ENCODE measurements around the gene MIGA2. TPM values are rescaled to one million over a fixed set of nuclear protein-coding genes. Genes with fewer than 3 reads are reported as not detected.
A peak's percentile ranks its signal among the peaks of the same experiment; 100 is the strongest.

Gene MIGA2
- total RNA-seq, 1 experiment from 2014 or later: 23.7 TPM

DNA sequence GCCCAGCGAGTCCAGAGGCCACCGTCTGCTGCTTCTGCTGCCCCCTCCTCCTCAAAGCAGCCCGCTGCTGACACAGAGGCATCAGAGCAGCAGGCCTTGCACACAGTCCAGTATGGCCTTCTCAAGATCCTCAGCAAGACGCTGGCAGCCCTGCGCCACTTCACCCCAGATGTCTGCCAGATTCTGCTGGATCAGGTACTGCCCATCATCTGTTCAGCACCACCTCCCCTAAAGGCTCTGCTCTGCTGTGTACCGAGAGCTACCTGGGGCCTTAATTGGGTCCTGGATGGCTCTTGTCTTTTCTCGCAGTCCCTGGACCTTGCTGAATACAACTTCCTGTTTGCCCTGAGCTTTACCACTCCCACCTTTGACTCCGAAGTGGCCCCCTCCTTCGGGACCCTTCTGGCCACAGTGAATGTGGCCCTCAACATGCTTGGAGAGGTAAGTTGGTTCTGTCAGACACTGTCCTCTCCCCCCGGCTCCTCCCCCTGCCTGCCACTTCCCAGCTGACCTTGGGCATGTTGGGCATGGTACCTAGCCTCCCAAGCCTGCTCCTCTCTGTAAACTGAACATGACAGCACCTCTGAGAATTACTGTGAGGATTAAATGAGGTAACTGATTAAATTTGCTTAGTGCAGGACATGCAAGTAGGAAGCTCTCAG is 31.0 kb upstream of the MIGA2 start:
- Histone ChIP-seq H4K20me1 (ENCODE audit: insufficient read depth) (no peaks in the 10 kb centered on the region), H3K9me2 (ENCODE audit: insufficient read depth) (no peaks in the 10 kb centered on the region), H3K4me3 (replicated peaks in 1 of 2; ENCODE audit: low read depth in 1 of 2, low read length in 2 of 2) (no peak overlapping the region), H3K79me2 (ENCODE audit: insufficient read depth, low read length) (no peaks in the 10 kb centered on the region), H3K36me3 (ENCODE audit: control insufficient read depth in 1 of 2, insufficient read depth in 2 of 2, low read length in 2 of 2) (peaks cover 22 to 43% of the 10 kb centered on the region in 2 experiments; a peak in 3 of 4 replicates), H3K9me3 (ENCODE audit: control insufficient read depth in 1 of 2, insufficient read depth in 1 of 2, low read depth in 1 of 2, low read length in 2 of 2) (no peaks in the 10 kb centered on the region), H3K4me1 (ENCODE audit: control insufficient read depth in 1 of 2, insufficient read depth in 2 of 2, low read length in 2 of 2) (no peaks in the 10 kb centered on the region), H3K9ac (ENCODE audit: low read length) (no peak overlapping the region), H3K27me3 (ENCODE audit: insufficient read depth, low read length) (no peaks in the 10 kb centered on the region), H3K27ac (ENCODE audit: low read depth, low read length) (no peak overlapping the region), H2AFZ (ENCODE audit: low read depth, low read length, poor library complexity, severe bottlenecking) (no peak overlapping the region), H3K4me2 (ENCODE audit: low read length) (no peak overlapping the region)
- CTCF ChIA-PET: interaction anchor here (0.5 to 1.0 kb wide), 4 partner anchors 16 to 904 kb away, joined by 3 read pairs; no protein-coding TSS in a partner anchor
- RAD21 ChIA-PET (ENCODE audit: low non-redundant PET in 1 of 2, low total read pairs in 2 of 2, uncharacterized antibody in 2 of 2, unreplicated experiment in 2 of 2): no interaction called here
- intact Hi-C loops (cut with micrococcal nuclease): no loop called here
- TF ChIP-seq SIN3A (IDR thresholded peaks at IDR 0.05; ENCODE audit: low read depth) (0 out of 2 replicates have a peak, but pooled peaks have one; percentile 40), EGR1 (IDR thresholded peaks at IDR 0.05; ENCODE audit: low read depth) (no peak), POLR2AphosphoS5 (IDR thresholded peaks at IDR 0.05; ENCODE audit: low read depth, low read length) (0 out of 2 replicates have a peak, but pooled peaks have one; percentile 22)
- ATAC-seq (no peak), DNase-seq (ENCODE audit: low read depth, low spot score) (no peak)
- TSS peak; percentile 11 for BruUV-seq (replicated peaks)
- POLR2A ChIA-PET: no interaction called here

DNA sequence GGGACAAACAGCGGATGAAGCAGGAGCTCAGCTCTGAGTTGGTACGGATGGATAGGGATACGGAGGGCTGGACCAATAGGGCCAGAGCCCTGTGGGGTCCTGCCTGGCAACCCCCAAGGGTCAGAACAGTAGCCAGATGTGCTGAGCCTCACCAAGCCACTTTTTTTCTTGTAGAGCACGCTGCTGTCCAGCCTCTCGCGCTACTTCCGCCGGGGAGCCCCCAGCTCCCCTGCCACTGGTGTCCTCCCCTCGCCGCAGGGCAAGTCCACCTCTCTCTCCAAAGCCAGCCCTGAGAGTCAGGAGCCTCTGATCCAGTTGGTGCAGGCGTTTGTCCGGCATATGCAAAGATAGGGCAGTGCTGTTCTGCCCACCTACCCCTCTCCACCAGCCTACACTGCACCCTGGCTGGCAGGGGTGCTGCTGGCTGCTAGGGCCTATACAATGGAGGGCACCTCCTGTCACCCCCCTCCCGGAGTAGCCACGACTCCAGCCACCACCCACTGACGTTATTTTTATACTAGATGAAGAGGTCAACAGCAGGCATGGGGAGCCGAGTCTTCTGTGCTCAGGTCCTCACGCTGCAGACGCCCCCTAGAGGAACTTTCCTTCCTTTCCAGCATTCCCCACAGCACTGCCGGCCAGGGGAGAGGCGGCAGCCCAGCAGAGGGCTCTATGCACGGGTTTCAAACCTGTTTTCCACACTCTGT is 29.9 kb upstream of the MIGA2 start:
- DNase-seq (ENCODE audit: low read depth, low spot score) (peak; percentile 44), ATAC-seq (peak; percentile 87)
- Histone ChIP-seq H3K27ac (ENCODE audit: low read depth, low read length) (peak overlapping the region; percentile 50), H3K4me3 (replicated peaks in 1 of 2; ENCODE audit: low read depth in 1 of 2, low read length in 2 of 2) (no peak overlapping the region), H3K4me2 (ENCODE audit: low read length) (no peak overlapping the region), H4K20me1 (ENCODE audit: insufficient read depth) (no peaks in the 10 kb centered on the region), H3K4me1 (ENCODE audit: control insufficient read depth in 1 of 2, insufficient read depth in 2 of 2, low read length in 2 of 2) (no peaks in the 10 kb centered on the region), H2AFZ (ENCODE audit: low read depth, low read length, poor library complexity, severe bottlenecking) (no peak overlapping the region), H3K9ac (ENCODE audit: low read length) (no peak overlapping the region), H3K9me2 (ENCODE audit: insufficient read depth) (no peaks in the 10 kb centered on the region), H3K27me3 (ENCODE audit: insufficient read depth, low read length) (no peaks in the 10 kb centered on the region), H3K9me3 (ENCODE audit: control insufficient read depth in 1 of 2, insufficient read depth in 1 of 2, low read depth in 1 of 2, low read length in 2 of 2) (no peaks in the 10 kb centered on the region), H3K79me2 (ENCODE audit: insufficient read depth, low read length) (no peaks in the 10 kb centered on the region), H3K36me3 (ENCODE audit: control insufficient read depth in 1 of 2, insufficient read depth in 2 of 2, low read length in 2 of 2) (peaks cover 19 to 43% of the 10 kb centered on the region in 2 experiments; a peak in 3 of 4 replicates)
- CTCF ChIA-PET: interaction anchor here (0.8 kb wide), 1 partner anchor 17 kb away, joined by 3 read pairs; no protein-coding TSS in a partner anchor
- BruUV-seq (replicated peaks): TSS peak; percentile 66
- intact Hi-C loops (cut with micrococcal nuclease): no loop called here
- POLR2A ChIA-PET: no interaction called here
- no peak for TF ChIP-seq SIN3A (IDR thresholded peaks at IDR 0.05; ENCODE audit: low read depth)
- TF ChIP-seq RAD21 (IDR thresholded peaks at IDR 0.05; ENCODE audit: low read depth): peak; percentile 62
- TF ChIP-seq ELF1 (IDR thresholded peaks at IDR 0.05; ENCODE audit: borderline replicate concordance, low read depth): no peak
- TF ChIP-seq, protein P1, sequence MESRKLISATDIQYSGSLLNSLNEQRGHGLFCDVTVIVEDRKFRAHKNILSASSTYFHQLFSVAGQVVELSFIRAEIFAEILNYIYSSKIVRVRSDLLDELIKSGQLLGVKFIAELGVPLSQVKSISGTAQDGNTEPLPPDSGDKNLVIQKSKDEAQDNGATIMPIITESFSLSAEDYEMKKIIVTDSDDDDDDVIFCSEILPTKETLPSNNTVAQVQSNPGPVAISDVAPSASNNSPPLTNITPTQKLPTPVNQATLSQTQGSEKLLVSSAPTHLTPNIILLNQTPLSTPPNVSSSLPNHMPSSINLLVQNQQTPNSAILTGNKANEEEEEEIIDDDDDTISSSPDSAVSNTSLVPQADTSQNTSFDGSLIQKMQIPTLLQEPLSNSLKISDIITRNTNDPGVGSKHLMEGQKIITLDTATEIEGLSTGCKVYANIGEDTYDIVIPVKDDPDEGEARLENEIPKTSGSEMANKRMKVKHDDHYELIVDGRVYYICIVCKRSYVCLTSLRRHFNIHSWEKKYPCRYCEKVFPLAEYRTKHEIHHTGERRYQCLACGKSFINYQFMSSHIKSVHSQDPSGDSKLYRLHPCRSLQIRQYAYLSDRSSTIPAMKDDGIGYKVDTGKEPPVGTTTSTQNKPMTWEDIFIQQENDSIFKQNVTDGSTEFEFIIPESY (IDR thresholded peaks at IDR 0.05; ENCODE audit: extremely low read depth, insufficient replicate concordance, low read length): no peak
- TF ChIP-seq POLR2AphosphoS5 (IDR thresholded peaks at IDR 0.05; ENCODE audit: low read depth, low read length): peak; percentile 19
- TF ChIP-seq SP1 (IDR thresholded peaks at IDR 0.05; ENCODE audit: low read depth): no peak
- TF ChIP-seq, protein P2, sequence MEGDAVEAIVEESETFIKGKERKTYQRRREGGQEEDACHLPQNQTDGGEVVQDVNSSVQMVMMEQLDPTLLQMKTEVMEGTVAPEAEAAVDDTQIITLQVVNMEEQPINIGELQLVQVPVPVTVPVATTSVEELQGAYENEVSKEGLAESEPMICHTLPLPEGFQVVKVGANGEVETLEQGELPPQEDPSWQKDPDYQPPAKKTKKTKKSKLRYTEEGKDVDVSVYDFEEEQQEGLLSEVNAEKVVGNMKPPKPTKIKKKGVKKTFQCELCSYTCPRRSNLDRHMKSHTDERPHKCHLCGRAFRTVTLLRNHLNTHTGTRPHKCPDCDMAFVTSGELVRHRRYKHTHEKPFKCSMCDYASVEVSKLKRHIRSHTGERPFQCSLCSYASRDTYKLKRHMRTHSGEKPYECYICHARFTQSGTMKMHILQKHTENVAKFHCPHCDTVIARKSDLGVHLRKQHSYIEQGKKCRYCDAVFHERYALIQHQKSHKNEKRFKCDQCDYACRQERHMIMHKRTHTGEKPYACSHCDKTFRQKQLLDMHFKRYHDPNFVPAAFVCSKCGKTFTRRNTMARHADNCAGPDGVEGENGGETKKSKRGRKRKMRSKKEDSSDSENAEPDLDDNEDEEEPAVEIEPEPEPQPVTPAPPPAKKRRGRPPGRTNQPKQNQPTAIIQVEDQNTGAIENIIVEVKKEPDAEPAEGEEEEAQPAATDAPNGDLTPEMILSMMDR (IDR thresholded peaks at IDR 0.05 in 2 of 3, conservative IDR thresholded peaks at IDR 0.05 in 1 of 3; ENCODE audit: borderline replicate concordance in 1 of 3, insufficient read depth in 1 of 3, low read depth in 2 of 3, low read length in 2 of 3): peak; percentile 90 to 98 (median 93)
- no peak for TF ChIP-seq ZFX (IDR thresholded peaks at IDR 0.05)
- no peak for TF ChIP-seq EZH2phosphoT487 (IDR thresholded peaks at IDR 0.05; ENCODE audit: borderline replicate concordance)
- TF ChIP-seq CBX3 (IDR thresholded peaks at IDR 0.05; ENCODE audit: low read depth): no peak
- TF ChIP-seq EGR1 (IDR thresholded peaks at IDR 0.05; ENCODE audit: low read depth): no peak
- RAD21 ChIA-PET (ENCODE audit: low non-redundant PET in 1 of 2, low total read pairs in 2 of 2, uncharacterized antibody in 2 of 2, unreplicated experiment in 2 of 2): no interaction called here
